CD4-positive, alpha-beta T cell treated with Interleukin-15 for 1 hour (primary cell): Measurements from ENCODE around the gene NSD1.
"Not testable (repeated sequence)": the region's sequence is repeated elsewhere in the genome, so short reads cannot be mapped to it uniquely, and the experiment has no call there.

ENCODE experiments used
- DNase-seq: peaks from one replicate; pipeline ENCODE4 v3.0.0-alpha.2; 2020

Gene NSD1

DNA sequence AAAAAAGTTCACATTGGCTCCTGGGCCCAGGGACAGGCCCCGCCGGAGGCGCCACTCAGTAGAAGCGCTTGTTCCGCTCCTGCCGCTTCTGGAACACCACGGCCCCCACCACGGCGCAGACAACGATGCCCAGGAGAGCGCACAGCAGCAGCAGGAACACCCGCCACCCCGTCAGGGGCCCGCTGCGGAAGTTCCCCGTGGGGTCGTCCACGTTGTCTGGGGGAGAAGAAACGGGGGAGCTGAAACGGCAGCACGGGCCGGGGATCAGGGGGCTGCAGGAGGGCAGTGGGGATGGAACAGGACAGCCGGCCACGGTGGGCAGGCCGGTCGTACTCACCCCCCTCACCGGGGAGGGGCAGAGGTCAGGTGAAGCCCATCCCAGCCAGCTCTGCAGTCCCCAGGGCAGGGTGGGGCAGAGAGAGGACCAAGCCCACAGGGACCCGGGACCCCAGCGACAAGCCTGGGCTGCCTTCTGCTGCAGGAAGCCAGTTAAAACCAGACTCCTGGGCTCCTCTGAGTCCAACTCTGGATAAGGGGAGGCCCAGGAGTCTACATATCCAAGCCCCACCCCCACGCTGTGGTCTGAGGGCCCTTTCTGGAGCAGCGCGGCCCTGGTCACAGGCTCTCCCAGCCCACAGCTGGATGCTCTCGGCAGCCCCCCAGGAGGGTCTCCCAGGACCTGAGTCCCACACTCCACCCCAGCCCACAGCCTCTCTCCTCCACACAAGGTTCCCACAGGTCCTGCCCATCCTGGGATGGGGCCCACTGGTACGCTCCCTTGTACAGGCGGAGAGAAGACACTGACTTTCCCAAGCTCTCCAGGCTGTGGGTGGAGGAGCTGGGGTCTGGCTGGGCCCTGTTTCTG, 198.7 kb downstream of the NSD1 start:
- DNase-seq = no peak

DNA sequence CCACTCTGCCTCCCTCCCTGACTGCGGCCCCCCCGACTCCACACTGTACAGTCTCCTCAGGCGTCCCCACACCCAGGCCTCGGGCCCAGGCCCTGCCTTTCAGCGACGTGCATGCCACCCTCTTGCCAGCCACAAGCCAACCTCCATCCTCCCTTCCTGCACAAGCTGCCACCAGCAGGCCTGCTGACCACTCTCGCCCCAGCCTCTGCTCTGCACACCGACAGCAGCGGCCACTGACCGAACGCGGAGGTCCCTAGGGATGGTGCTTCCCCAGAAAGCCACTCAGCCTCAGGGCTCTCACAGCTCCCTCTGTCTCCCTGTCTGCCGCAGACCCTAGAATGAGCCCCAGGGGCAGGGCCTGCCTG, 199.3 kb downstream of the NSD1 start:
- no peak for DNase-seq

DNA sequence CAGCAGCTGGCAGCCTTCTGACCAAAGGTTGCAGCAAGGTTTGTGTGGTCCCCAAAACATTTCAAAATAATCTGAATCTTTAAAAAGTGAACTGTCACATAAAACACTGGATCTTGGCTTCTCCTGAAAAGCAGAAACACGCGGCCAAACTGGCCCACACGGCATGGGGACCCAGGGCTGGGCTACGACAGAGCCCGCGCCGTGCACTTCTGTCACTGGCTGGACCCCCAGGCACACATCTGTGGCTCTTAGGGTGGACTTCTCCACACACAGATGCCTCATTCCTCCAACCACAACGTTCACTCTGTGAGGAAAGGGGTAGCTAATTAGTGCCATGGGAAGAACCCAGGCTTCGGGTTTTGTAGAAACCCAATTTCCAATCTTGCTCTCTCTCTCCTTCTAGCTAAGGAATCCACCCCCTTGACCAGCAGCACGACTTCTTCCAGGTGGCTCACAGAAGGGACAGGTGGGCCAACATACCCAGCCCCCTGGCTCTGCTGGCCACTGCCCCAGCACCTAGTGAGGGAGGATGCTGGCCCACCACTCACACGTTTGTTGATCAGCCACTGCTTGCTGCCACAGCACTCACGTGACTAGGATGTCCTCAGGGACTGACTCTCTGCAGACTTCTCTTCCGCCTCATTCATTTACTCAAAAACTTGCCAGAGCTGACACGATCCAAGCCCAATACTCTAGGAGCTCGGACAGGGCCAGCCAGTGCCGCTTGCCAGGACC, 200.0 kb downstream of the NSD1 start:
- no peak for DNase-seq

DNA sequence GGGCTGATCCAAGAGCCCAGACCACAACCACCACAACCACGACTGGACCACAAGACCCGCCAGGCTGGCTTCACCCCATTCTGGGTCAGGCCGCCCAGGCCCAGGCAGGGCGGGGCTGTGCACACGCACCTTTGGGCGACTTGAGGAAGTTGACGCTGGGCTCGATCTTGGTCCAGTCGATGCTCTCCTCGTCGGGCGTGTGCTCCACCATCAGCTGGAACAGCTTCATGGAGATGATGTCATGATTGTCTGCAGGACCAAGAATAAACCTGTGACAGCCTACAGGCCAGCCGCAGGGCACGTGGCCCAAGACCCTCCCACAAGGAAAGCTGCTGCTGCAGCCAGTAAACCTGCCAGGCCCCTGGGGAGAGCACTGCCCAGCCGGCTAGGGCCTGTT, 200.6 kb downstream of the NSD1 start:
- DNase-seq = no peak

DNA sequence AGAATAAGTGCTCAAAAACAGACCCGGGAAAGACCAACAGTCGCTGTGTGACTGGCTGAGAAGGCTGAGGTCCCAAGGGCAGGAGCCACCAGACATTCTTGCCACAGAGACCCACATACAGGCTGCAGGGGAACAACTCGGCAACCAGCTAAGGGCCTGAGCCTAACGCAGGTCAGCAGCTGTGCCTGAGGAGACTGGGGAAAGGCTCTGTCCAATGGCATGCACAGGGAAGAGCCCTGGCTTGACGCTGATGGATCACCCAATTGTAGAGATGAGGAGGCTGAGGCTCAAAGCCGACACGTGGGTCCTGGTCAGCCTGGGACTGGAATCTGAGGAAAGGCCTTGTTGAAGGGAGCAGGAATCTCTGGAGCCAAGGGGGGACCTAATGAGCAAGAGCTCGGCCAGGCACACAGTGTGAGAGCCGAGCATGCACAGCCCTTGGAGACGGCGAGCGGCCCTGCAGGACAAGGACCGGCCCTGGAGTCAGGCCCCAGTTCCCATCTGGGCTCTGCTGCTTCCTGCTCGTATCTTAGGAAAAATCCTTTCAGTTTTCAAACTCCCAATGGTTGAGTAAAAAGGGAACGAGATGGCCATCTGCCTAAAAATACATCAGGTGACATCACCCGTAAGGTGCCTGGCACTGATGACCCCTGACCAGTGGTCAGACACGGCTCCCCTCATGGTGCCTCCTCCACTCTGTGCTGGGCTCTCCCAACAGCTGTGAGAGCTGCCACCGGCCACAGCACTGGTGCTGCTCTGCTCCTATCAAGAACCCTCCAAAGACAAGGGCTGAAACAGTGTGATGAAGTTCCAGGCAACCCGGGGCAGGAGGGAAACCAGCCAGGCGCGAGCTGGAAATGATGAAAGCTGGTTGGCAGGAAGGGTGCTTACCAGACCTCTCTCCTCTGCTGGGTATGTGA, 201.5 kb downstream of the NSD1 start:
- no peak for DNase-seq

DNA sequence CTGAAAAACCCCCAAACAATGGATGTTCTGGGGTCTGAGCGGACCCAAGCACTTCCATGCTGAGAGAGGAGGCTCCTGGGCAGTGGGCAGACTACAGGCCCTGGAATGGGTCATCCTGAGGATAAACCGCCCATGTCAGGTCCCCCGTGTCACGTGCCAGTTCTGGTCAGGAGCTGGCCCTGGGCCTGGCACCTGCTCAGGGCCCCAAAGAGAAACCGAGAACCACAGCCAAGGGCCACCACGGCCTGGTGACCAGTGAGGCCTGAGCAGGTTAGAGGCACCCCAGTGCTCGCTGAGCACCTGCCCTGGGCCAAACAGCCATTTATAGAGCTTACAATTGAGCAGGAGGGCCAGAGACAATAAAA, 202.1 kb downstream of the NSD1 start:
- DNase-seq = no peak

DNA sequence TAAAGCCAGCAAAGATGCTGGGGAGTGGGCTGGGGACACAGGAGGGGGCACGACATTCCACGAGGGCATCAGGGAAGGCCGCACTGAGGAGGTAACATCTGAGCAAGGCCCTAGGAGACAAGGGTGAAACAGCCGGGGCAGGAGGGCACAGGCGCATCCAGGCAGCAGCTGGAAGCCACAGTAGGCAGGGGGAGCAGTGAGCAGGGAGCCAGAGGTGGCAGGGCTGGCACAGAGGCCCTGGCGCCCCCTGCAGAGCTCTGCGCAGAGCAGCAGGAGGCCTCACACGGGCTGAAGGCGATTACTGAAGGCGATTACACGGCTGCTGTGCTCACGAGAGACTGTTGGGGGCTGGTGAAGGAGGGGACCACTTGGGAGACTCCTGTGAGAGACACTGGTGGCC, 202.5 kb downstream of the NSD1 start:
- DNase-seq = peak; percentile 40

DNA sequence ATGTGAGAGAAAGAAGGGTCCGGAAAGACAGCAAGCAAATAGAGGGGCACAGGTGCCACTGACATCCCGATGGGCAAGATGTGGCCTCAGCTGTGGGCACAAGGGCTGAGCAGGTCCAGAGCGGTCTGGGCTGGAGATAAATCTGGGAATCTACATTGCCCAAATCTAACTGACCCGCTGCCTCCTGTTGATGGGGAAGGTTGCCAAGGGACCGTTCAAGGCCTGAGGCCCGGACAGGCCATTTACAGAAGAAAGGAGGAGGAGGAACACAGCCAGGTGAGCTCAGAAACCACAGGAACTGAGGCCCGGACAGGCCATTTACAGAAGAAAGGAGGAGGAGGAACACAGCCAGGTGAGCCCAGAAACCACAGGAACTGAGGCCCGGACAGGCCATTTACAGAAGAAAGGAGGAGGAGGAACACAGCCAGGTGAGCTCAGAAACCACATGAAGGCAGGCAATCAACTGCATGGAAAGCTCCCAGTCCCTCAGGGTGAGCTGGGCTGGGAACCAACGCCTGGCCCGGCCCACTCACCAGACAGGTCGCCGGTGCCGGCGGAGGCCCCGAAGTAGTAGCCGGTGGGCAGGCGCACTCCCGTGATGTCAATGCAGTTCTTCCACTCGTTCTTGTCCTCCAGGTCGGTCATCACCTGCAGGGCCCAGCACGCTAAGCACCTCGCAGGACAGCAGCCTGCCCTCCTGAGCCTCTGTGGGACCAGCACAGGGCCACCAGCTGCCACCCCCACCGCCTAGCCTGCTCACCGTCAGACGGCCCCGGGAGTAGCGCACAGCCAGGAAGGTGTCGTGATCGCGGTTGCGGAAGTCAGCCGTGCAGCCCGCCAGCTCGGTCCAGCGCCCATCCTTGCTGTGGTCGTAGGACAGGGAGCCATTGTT, 203.3 kb downstream of the NSD1 start:
- no peak for DNase-seq

DNA sequence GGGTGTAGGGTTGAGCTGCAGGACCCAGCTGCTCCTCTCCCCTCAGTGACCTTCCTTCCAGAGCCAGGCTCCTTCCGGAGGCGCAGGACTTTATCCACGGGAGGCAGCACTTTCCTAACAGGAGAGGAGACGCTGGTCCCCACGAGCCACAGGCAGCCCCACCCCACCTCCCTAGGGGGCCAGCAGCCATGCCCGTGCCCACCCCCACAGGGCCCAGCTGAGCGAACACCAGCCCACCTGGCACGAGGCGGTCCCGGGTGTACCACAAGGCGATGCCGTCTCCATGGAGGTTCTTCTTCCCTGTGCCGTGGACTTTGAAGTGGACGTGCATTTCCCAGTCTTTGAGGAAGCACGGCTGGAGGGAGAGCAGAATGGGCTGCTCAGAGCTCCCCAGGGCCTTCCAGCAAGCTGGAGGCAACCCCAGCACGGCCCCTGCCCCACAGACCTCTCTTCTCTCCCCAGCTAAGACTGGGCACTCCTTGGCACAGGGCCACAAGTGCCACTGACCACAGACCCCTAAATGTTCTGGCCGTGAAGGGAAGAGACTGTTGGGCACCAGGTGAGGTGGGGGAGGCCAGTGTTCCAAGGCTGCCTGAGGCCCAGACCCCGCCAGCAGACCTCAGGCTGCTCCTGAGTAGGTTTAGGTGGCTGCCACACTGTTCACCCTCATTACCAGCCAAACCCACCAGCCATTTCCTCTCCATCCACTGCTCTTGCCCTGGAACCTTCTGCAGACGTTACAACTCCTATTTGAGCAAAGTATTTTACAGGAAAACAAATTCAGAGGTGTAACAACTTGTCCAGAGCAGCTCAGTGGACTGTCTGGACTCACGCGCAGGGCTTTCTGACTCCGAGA, 204.9 kb downstream of the NSD1 start:
- DNase-seq = no peak

DNA sequence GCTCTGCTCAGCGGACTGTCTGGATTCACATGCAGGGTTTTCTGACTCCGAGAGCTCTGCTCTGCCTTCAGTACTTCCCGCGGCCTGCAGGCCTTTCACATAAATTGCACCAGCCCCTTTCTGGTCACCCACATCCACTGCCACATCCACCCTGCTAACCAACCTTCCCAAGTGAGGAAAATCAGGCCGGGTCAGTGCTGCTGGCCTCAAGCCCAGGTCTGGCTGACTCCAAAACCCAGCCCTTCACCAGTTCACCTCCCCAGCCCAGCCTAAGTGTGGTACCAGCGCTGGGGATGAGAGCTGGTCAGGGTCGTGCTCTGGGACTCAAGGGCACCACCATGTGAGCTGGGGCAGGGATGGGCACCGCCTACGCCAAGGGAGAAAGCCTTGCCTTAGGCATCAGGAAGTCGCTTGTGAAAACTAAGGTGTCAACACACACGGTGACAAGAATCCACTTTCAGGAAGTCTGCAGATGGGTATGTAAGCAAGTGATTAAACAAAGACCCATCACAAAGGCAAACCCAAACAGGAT, 205.6 kb downstream of the NSD1 start:
- no peak for DNase-seq

DNA sequence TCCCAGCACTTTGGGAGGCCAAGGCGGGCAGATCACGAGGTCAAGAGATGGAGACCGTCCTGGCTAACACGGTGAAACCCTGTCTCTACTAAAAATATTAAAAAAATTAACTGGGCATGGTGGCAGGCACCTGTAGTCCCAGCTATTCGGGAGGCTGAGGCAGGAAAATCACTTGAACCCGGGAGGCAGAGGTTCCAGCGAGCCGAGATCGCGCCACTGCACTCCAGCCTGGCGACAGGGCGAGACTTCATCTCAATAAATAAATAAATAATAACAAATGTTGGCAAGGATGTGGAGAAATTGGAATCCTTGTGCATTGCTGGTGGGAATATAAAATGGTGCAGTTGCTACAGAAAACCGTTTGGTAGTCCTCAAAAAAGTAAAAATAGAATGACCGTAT, 209.4 kb downstream of the NSD1 start:
- not testable (repeated sequence) for DNase-seq

DNA sequence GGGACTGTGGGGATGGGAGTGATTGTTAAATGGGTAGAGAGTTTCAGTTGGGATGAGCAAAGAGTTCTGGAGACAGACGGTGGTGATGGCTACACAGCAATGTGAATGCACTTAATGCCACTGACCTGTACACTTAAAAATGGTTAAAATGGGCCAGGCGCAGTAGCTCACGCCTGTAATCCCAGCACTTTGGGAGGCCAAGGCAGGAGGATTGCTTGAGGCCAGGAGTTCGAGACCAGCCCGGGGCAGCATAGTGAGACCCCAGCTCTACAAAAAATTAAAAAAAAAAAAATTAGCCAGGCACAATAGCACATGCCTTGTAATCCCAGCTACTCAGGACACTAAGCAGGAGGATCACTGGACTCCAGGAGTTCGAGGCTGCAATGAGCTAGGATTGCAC, 210.2 kb downstream of the NSD1 start:
- DNase-seq = no peak

DNA sequence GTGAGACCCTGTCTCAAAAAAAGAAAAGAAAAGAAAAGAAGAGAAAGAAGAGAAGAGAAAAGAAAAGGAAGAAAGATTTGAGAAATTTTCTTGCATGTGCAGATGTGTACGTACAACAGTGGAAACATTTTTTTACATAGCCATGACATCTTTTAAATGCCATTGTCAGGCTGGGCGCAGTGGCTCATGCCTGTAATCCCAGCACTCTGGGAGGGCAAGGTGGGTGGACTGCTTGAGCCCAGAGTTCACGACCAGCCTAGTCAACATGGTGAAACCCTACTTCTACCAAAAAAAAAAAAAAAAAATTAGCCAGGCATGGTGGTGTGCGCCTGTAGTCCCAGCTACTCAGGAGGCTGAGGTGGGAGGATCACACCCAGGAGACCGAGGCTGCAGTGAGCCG, 211.3 kb downstream of the NSD1 start:
- no peak for DNase-seq

DNA sequence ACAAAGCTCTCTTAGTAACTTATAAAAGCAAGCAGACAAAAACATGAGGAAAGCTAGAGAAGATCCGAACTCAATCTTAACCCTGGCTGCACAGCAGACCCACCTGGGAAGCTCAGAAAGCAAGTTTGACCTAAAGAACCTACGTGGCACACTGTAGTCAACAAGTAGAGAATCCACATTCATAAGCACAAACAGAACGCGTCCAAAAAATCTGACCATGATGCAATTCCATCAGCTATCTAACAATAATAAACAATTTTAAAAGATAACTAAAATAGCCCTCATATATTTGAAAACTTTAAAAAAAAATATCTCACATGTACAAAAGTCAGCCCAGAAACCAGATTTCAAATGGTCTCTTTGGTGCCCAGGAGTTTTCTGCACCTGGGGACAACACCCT, 213.2 kb downstream of the NSD1 start:
- DNase-seq = no peak

DNA sequence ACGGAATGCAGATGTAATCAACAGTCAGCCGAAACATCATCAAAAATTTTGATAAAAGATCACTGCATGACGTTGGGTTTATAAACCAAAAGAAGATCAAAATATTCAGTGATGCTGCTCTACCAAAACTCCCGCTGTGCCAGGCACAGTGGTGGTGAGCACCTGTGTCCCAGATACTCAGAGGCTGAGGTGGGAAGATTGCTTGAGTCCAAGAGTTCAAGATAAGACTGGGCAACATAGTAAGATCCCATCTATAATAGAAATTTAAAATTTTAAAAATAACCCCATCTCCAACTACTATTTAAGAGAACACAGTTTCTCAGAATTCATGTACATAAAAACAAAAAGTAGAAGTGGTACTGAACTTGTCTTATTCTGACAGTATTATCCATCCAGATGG, 214.1 kb downstream of the NSD1 start:
- DNase-seq = no peak

DNA sequence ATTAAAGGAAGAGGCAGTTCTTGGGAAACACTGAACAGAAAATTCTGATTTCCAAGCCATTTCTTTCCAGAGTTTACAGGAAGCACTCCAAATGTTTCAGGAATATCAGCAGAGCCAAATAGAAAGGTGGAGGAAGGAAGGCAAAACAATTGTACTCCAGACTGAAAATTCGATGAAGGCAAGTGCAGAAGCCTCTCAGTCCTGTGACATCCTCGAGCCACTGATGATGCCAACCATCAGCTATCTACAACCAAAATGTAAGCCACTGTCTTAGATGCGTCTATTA, 215.7 kb downstream of the NSD1 start:
- no peak for DNase-seq

DNA sequence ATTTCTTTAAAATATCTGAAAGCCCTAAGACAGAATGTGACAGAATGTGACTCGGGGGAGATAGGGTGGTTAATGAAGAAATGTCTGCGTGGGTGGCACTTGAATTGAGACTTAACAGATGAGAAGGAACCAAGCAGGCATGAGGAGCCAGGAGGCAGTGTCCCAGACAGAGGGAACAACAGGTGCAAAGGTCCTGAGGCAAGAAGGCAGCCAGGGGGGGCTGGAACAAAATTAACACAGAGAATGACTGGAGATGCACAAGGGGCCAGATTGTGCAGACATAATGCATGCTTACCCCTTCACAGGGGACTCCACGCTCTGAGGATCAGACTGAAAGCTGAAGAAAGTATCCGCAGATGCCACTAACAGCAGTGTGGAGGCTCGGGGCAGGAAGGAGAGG, 216.2 kb downstream of the NSD1 start:
- DNase-seq = no peak
